K562 (cell line): ENCODE data around the gene POU3F1. TPM values are rescaled to one million over a fixed set of nuclear protein-coding genes. Genes with fewer than 3 reads are reported as not detected.

Experiments
- ATF3 ChIP-seq, 2 experiments: fragments of 450-650 bp in 1 of 2; sonication (generic) in 1 of 2; formaldehyde crosslinking in 1 of 2; IDR thresholded peaks in 1 of 2; conservative IDR thresholded peaks in 1 of 2; 2 replicates each; pipeline versions ENCODE4 v1.6.1 to v1.8.1; 2016 to 2023; ENCODE audit warnings: mild to moderate bottlenecking in 2 of 2, moderate library complexity in 2 of 2, inconsistent platforms in 1 of 2, missing genetic modification reagents in 1 of 2
- BMI1 ChIP-seq: fragments of 150-350 bp; IDR thresholded peaks from 2 replicates; pipeline ENCODE4 v1.6.1; 2014; ENCODE audit warnings: low read length
- CREBBP ChIP-seq: IDR thresholded peaks from one replicate; pipeline ENCODE4 v1.6.1; 2012; ENCODE audit warnings: low read depth, mild to moderate bottlenecking, control low read depth, inconsistent platforms, low read length
- EGR1 ChIP-seq: fragments of 450-650 bp; conservative IDR thresholded peaks from 2 replicates; pipeline ENCODE4 v1.6.1; 2017; ENCODE audit warnings: mild to moderate bottlenecking
- HMBOX1 ChIP-seq: sonication (generic); IDR thresholded peaks from 2 replicates; pipeline ENCODE4 v1.6.1; 2016
- POLR3G ChIP-seq: IDR thresholded peaks from 2 replicates; pipeline ENCODE4 v1.6.1; 2011; ENCODE audit not compliant: insufficient read length, insufficient replicate concordance; ENCODE audit errors: extremely low read depth
- RREB1 ChIP-seq: fragments of 250-450 bp; sonication (Bioruptor Pico); IDR thresholded peaks from 2 replicates; pipeline ENCODE4 v1.4.0; 2020
- SAFB2 ChIP-seq: fragments of 200-400 bp; formaldehyde crosslinking; IDR thresholded peaks from 2 replicates; pipeline ENCODE4 v1.6.1; 2018; ENCODE audit warnings: borderline replicate concordance, low read length, low read depth, moderate library complexity; ENCODE audit not compliant: severe bottlenecking
- SRSF9 ChIP-seq: fragments of 200-400 bp; formaldehyde crosslinking; IDR thresholded peaks from 2 replicates; pipeline ENCODE4 v1.6.1; 2017; ENCODE audit warnings: low read depth, low read length, borderline replicate concordance
- TAF1 ChIP-seq: IDR thresholded peaks from 2 replicates; pipeline ENCODE4 v1.6.1; 2011; ENCODE audit warnings: mild to moderate bottlenecking, low read length, moderate library complexity; ENCODE audit not compliant: insufficient read depth, control insufficient read depth, severe bottlenecking; ENCODE audit errors: extremely low read depth
- TEAD2 ChIP-seq: fragments of 450-650 bp; IDR thresholded peaks from 2 replicates; pipeline ENCODE4 v1.6.1; 2016; ENCODE audit warnings: missing genetic modification characterization, control low read depth, missing compliant biosample characterization
- THAP12 ChIP-seq: fragments of 250-450 bp; sonication (Bioruptor Pico); IDR thresholded peaks from 2 replicates; pipeline ENCODE4 v1.9.0; 2021; ENCODE audit warnings: mild to moderate bottlenecking, inconsistent platforms
- ZBED1 ChIP-seq: IDR thresholded peaks from 2 replicates; pipeline ENCODE4 v1.6.1; 2014
- ZBTB1 ChIP-seq: sonication (generic); formaldehyde crosslinking; IDR thresholded peaks from 2 replicates; pipeline ENCODE4 v1.8.1; 2023; ENCODE audit warnings: missing genetic modification reagents, low read depth, mild to moderate bottlenecking, borderline replicate concordance
- ZC3H8 ChIP-seq: fragments of 450-650 bp; IDR thresholded peaks from 2 replicates; pipeline ENCODE4 v1.6.1; 2017
- ZNF232 ChIP-seq: sonication (generic); formaldehyde crosslinking; IDR thresholded peaks from 2 replicates; pipeline ENCODE4 v1.8.0; 2022; ENCODE audit warnings: mild to moderate bottlenecking, missing genetic modification reagents
- polyA plus RNA-seq, 8 experiments: library from polyadenylated mRNA; depleted of rRNA in 4 of 8; stranded (reverse) in 5 of 8; unstranded in 3 of 8; fragments of >200 nt; fragmentation: Nextera tagmentation in 2 of 8; fragmentation: Illumina TruSeq in 1 of 8; extraction: Ambion mirVana in 2 of 8; extraction: Trizol in 1 of 8; gene quantifications; 2 replicates each; pipeline versions ENCODE4 v1.2.1 to v1.2.3, GENCODE V29; 2011 to 2014; ENCODE audit warnings: inconsistent platforms in 1 of 8, missing spikeins in 1 of 8
- total RNA-seq, 7 experiments: library from RNA; depleted of rRNA in 6 of 7; stranded (reverse); fragments of >200 nt in 6 of 7; fragmentation: Illumina TruSeq in 2 of 7; extraction: Trizol in 2 of 7; gene quantifications; 2 replicates each; pipeline versions ENCODE4 v1.2.1 to v1.2.3, GENCODE V29; 2011 to 2021; ENCODE audit warnings: low replicate concordance in 1 of 7

The POU3F1 gene
- total and polyA plus RNA-seq, 9 of the 15 experiments (the other 6 are each of a cell fraction or from before 2014, with no cell fraction given): 0.09 TPM; not detected in 8

GRCh38 chr1:38009088-38009840, 37.3 kb downstream of the POU3F1 start (continued):
- no peak for TF ChIP-seq RREB1 (CRISPR knock-in tag)
- no peak for TF ChIP-seq ZBTB1 (CRISPR knock-in tag)
- TF ChIP-seq POLR3G: no peak
- TF ChIP-seq HMBOX1: peak; percentile 35; the same call in 1 of the 2 replicates
- no peak for TF ChIP-seq ZBED1
- no peak for TF ChIP-seq ZNF232 (CRISPR knock-in tag)
- no peak for TF ChIP-seq CREBBP
- TF ChIP-seq THAP12 (CRISPR knock-in tag): no peak
- TF ChIP-seq BMI1: no peak
- TF ChIP-seq SRSF9: no peak
- TF ChIP-seq EGR1: no peak
- no peak for TF ChIP-seq SAFB2
- TF ChIP-seq ZC3H8: no peak
- no peak for TF ChIP-seq TEAD2 (tag)
- TF ChIP-seq ATF3 (IDR thresholded peaks at IDR 0.05): peak; percentile 41
- no peak for TF ChIP-seq ATF3 (CRISPR knock-in tag; conservative IDR thresholded peaks at IDR 0.05)
- TF ChIP-seq TAF1: peak; percentile 45
